ENCODE measurements around the gene ARF1. TPM values are rescaled to one million over a fixed set of nuclear protein-coding genes. Genes with fewer than 3 reads are reported as not detected.

The ARF1 gene
- total RNA-seq, 1 donor from 2014 or later, result 393 TPM

DNA sequence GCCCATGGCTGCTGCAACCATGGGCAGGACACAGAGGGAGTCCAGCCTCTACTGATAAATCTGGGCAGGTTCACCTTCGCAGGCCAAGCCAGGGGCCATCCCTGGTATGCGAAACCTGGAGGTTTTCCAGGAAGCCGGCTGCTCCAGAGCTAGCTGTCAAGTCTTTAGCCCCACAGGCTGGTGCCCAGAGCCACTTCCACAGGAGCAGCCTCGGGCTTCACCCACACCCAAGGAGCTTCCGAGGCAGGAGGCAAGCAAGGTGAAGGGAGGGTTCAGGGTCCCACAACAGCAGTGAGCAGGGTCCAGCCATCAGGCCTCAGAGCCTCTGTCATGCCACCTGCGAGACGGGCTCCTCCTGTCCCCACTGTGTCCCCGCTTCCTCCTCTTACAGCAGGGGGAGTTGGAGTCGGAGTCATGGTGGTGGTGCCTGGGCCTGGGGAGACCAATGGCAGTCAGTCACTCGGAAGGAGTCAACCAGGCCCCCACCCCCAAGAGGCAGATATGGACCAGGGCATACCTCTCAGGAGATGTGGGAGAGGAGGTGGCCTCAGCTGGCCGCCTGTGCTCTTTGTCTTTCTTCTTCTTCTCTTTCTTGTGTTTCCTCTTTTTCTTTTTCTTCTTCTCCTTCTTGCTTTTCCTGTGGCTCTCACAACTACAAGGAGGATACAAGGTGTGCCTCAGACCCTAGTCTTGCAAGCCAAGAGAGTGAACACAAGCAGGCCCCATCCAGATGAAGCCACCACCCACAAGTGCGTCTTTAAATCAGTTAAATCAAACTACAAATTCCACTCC, 18.5 kb downstream of the ARF1 start:
- Mint-ChIP-seq H3K36me3 (ENCODE audit: low read depth, unreplicated experiment) (peaks cover 20% of the 10 kb centered on the region), H3K4me1 (ENCODE audit: unreplicated experiment) (peaks cover 9% of the 10 kb centered on the region), H3K27me3 (ENCODE audit: unreplicated experiment) (peaks cover 10% of the 10 kb centered on the region), H3K27ac (ENCODE audit: unreplicated experiment) (peak overlapping the region; percentile 74), H3K9me3 (ENCODE audit: unreplicated experiment) (no peaks in the 10 kb centered on the region), H3K4me3 (ENCODE audit: unreplicated experiment) (peak overlapping the region; percentile 85)
- no peak for DNase-seq (ENCODE audit: low spot score)
- TF ChIP-seq, protein P1, sequence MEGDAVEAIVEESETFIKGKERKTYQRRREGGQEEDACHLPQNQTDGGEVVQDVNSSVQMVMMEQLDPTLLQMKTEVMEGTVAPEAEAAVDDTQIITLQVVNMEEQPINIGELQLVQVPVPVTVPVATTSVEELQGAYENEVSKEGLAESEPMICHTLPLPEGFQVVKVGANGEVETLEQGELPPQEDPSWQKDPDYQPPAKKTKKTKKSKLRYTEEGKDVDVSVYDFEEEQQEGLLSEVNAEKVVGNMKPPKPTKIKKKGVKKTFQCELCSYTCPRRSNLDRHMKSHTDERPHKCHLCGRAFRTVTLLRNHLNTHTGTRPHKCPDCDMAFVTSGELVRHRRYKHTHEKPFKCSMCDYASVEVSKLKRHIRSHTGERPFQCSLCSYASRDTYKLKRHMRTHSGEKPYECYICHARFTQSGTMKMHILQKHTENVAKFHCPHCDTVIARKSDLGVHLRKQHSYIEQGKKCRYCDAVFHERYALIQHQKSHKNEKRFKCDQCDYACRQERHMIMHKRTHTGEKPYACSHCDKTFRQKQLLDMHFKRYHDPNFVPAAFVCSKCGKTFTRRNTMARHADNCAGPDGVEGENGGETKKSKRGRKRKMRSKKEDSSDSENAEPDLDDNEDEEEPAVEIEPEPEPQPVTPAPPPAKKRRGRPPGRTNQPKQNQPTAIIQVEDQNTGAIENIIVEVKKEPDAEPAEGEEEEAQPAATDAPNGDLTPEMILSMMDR (IDR thresholded peaks at IDR 0.05; ENCODE audit: unreplicated experiment), result no peak

DNA sequence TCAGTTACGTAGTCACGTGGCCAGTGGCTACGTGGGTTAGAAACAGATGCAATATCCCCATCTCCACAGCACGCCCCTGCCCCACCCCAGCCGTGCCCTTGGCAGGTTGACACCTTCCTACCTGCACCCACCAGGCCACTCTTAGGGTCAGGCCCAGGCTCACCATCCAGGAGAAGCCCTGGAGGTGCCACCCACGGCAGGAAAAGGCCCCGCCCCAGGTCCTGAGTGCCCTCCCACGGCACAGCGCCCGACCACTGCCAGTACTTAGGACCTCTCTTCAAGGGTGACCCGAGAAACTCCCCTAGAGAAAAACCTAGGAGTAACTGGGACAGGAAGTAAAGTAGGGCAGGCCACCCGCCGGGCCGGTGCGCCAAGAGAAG, 19.1 kb downstream of the ARF1 start:
- no peaks in the 10 kb centered on the region for H3K9me3 Mint-ChIP-seq (ENCODE audit: unreplicated experiment)
- H3K36me3 Mint-ChIP-seq (ENCODE audit: low read depth, unreplicated experiment), result peaks cover 20% of the 10 kb centered on the region
- TF ChIP-seq, protein P1 (IDR thresholded peaks at IDR 0.05; ENCODE audit: unreplicated experiment), result no peak
- no peak for DNase-seq (ENCODE audit: low spot score)
- H3K27ac Mint-ChIP-seq (ENCODE audit: unreplicated experiment), result peak overlapping the region; percentile 74
- H3K4me3 Mint-ChIP-seq (ENCODE audit: unreplicated experiment), result peak overlapping the region; percentile 85
- peaks cover 9% of the 10 kb centered on the region for H3K4me1 Mint-ChIP-seq (ENCODE audit: unreplicated experiment)
- H3K27me3 Mint-ChIP-seq (ENCODE audit: unreplicated experiment), result peaks cover 10% of the 10 kb centered on the region

DNA sequence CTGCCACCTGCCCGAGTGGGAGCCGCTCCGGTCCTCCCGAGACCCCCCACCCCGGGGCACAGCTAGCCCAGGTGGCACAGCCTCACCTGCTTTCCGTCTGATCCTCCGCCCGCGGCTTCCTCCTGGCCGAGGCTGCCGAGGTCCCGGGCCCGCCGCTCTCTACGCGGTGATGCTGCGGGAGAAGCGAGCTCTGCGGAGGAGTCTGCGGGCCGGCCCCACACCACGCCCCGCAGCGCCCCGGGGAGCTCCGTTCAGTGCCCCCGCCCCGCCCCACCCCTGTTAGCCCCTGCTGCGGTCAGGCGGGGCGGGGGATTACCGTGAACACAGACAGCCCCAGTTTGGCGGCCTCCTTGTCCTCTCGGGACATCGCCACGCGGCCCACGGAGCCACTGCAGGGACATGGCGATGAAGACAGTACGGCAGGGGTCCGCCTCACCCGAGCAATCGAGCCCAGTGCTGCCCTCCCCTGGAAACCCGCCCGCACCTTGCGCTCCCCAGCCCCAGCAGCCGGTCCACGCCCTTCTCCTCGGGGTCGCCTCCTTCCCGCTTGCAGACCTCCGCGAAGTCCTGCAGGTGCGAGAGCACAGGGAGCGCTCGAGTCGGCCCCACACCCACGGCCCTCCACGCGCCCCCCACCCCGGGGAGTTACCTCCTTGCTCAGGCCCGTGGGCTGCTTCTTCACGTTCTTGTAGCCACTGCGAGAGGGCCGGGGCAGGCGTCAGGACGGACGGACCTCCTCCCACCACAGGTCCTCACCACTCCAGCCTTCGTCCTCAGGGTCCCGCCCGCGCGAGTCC, 19.7 kb downstream of the ARF1 start:
- Mint-ChIP-seq H3K27me3 (ENCODE audit: unreplicated experiment) (peaks cover 13% of the 10 kb centered on the region), H3K9me3 (ENCODE audit: unreplicated experiment) (no peaks in the 10 kb centered on the region), H3K4me3 (ENCODE audit: unreplicated experiment) (peak overlapping the region; percentile 81), H3K36me3 (ENCODE audit: low read depth, unreplicated experiment) (peaks cover 24% of the 10 kb centered on the region), H3K4me1 (ENCODE audit: unreplicated experiment) (peaks cover 9% of the 10 kb centered on the region), H3K27ac (ENCODE audit: unreplicated experiment) (no peak overlapping the region)
- TF ChIP-seq, protein P1 (IDR thresholded peaks at IDR 0.05; ENCODE audit: unreplicated experiment), result no peak
- peak; percentile 62 for DNase-seq (ENCODE audit: low spot score)

DNA sequence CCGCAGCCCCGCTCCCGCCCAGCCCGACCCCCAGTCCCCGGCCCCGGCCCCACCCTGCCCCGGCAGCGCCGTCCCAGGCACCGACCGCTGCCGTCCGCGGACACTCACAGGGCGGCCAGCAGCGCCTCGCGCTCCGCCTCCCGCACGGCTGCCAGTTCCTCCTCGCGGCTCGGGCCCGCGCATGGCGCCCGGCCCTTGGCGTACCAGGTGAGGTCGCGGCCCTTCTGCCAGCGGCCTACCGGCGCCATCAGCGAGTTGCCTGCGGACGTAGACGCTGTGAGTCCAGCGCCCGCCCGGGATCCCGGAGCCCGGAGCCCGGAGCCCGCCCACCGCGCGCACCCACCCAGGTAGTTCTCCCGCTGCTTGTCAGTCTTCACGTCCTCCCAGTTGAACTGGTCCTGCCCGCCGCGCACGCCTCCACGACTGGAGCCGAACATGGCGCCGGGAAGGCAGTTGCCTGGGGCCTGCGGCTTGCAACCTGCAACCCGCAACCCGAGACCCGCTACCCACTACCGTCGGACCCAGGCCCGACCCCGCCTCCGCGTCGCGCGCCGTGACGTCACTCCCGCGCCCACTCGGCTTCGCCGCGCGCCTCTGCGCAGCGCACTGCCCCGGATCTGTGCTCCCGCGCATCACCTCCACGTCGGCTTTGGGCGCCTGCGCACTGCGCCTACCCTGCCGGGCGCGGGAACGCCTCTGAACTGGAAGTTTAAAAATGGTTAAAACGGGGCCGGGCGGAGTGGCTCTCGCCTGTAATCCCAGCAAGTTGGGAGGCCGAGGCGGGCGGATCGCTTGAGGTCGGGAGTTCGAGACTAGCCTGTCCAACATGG, 20.5 kb downstream of the ARF1 start, which contains the start of gene C1orf35:
Gene C1orf35, minus strand, starts transcription at position 535 of the 830 bp plus-strand sequence. Its CDS starts 98 bp downstream, at position 437.
- peak; percentile 96 for DNase-seq (ENCODE audit: low spot score)
- H3K4me3 Mint-ChIP-seq (ENCODE audit: unreplicated experiment), result peak within 1 kb of the TSS; percentile 92
- peaks cover 21% of the 10 kb centered on the region for H3K36me3 Mint-ChIP-seq (ENCODE audit: low read depth, unreplicated experiment)

More for the DNA sequence above, 20.5 kb downstream of the ARF1 start, which contains the start of gene C1orf35:
- Mint-ChIP-seq H3K9me3 (ENCODE audit: unreplicated experiment) (no peaks in the 10 kb centered on the region), H3K27me3 (ENCODE audit: unreplicated experiment) (peaks cover 13% of the 10 kb centered on the region), H3K27ac (ENCODE audit: unreplicated experiment) (no peak within 1 kb of the TSS), H3K4me1 (ENCODE audit: unreplicated experiment) (peaks cover 9% of the 10 kb centered on the region)
- TF ChIP-seq, protein P1 (IDR thresholded peaks at IDR 0.05; ENCODE audit: unreplicated experiment), result no peak

Data from endothelial cell (in vitro differentiated cells).